Left lung (tissue), 10 donors: ENCODE results near the gene PRDM13. TPM values are rescaled to one million over a fixed set of nuclear protein-coding genes. Genes with fewer than 3 reads are reported as not detected.
A peak's percentile ranks its signal among the peaks of the same experiment; 100 is the strongest.

Source experiments
- ATAC-seq: fragments of 200-7000 bp; cut with Tn5 transposase; one replicate; pipeline ENCODE4 v1.9.1; 2020; ENCODE audit warnings: moderate library complexity
- DNase-seq, 4 donors: peaks; one replicate each; pipeline ENCODE4 v3.0.0-alpha.2; 2013 to 2020
- H3K27ac ChIP-seq, 2 donors: fragments of 200-600 bp; sonication (generic) in 1 of 2; one replicate each; pipeline versions ENCODE4 v1.5.0 to v1.8.0; 2020 to 2021
- H3K27me3 ChIP-seq, 2 donors: fragments of 200-600 bp; sonication (generic) in 1 of 2; one replicate each; pipeline versions ENCODE4 v1.5.0 to v1.8.0; 2020 to 2021
- H3K36me3 ChIP-seq, 2 donors: fragments of 200-600 bp; sonication (generic) in 1 of 2; one replicate each; pipeline versions ENCODE4 v1.5.0 to v1.8.0; 2020 to 2021
- H3K4me1 ChIP-seq, 2 donors: fragments of 200-600 bp; one replicate each; pipeline ENCODE4 v1.8.0; 2021
- H3K4me3 ChIP-seq, 2 donors: fragments of 200-600 bp; sonication (generic) in 1 of 2; one replicate each; pipeline versions ENCODE4 v1.5.0 to v1.8.0; 2020 to 2021; ENCODE audit warnings: mild to moderate bottlenecking in 1 of 2
- H3K9me3 ChIP-seq, 2 donors: fragments of 200-600 bp; sonication (generic) in 1 of 2; one replicate each; pipeline versions ENCODE4 v1.5.0 to v1.8.0; 2020 to 2021
- intact Hi-C, 2 donors: fragments of 100-400 bp; cut with DNase I; formaldehyde crosslinking; loops; one replicate each; pipeline versions ENCODE4 v1.11.2 to v1.14.2; 2022
- polyA plus RNA-seq, 6 donors: library from polyadenylated mRNA; unstranded; fragments of 120-200 nt; gene quantifications; one replicate each; pipeline ENCODE4 v1.2.1, GENCODE V29; 2013; ENCODE audit not compliant: insufficient read length in 6 of 6
- total RNA-seq, 2 donors: library from RNA; stranded (reverse); fragmentation: NEBNext Ultra II Directional; extraction: Animal tissue kit (Norgen Biotek cat#: 25700); gene quantifications; one replicate each; pipeline ENCODE4 v1.2.1, GENCODE V29; 2021
- TF ChIP-seq, protein P1 (sequence below), 2 donors: fragments of 200-600 bp; sonication (generic) in 1 of 2; IDR thresholded peaks; one replicate each; pipeline versions ENCODE4 v1.5.0 to v1.8.0; 2021; ENCODE audit warnings: antibody characterized with exemption in 2 of 2
- donor health status: DM: no; HTN: yes; CAD: no.
- donor health status: DM: no; HTN: no; CAD: no.

Gene PRDM13
- total and polyA plus RNA-seq, 8 donors = not detected

- H3K4me3 ChIP-seq = peak overlapping the region; percentile 29 to 39
- H3K9me3 ChIP-seq = no peaks in the 10 kb centered on the region
- ATAC-seq (peak; percentile 99), DNase-seq (peak in 3 of 4 donors; percentile 69 to 91 (median 83))
- H3K27me3 ChIP-seq = peaks cover 62 to 78% of the 10 kb centered on the region in 2 donors
- H3K27ac ChIP-seq = no peak overlapping the region
- peaks cover 7 to 46% of the 10 kb centered on the region in 2 donors for H3K4me1 ChIP-seq
- no peaks in the 10 kb centered on the region for H3K36me3 ChIP-seq
- TF ChIP-seq, protein P1, sequence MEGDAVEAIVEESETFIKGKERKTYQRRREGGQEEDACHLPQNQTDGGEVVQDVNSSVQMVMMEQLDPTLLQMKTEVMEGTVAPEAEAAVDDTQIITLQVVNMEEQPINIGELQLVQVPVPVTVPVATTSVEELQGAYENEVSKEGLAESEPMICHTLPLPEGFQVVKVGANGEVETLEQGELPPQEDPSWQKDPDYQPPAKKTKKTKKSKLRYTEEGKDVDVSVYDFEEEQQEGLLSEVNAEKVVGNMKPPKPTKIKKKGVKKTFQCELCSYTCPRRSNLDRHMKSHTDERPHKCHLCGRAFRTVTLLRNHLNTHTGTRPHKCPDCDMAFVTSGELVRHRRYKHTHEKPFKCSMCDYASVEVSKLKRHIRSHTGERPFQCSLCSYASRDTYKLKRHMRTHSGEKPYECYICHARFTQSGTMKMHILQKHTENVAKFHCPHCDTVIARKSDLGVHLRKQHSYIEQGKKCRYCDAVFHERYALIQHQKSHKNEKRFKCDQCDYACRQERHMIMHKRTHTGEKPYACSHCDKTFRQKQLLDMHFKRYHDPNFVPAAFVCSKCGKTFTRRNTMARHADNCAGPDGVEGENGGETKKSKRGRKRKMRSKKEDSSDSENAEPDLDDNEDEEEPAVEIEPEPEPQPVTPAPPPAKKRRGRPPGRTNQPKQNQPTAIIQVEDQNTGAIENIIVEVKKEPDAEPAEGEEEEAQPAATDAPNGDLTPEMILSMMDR (IDR thresholded peaks at IDR 0.05) = peak; percentile 25 to 46
- intact Hi-C loops = no loop called here
These were observed 17.9 kb upstream of the PRDM13 start for GRCh38 chr6:99588618-99589289.

- TF ChIP-seq, protein P1 (IDR thresholded peaks at IDR 0.05) = no peak
- H3K4me1 ChIP-seq = peaks cover 7 to 46% of the 10 kb centered on the region in 2 donors
- H3K4me3 ChIP-seq = peak overlapping the region; percentile 29 to 39
- H3K27me3 ChIP-seq = peaks cover 67 to 80% of the 10 kb centered on the region in 2 donors
- ATAC-seq = peak; percentile 41
- DNase-seq = peak in 1 of 4 donors; percentile 72
- H3K9me3 ChIP-seq = no peaks in the 10 kb centered on the region
- no peak overlapping the region for H3K27ac ChIP-seq
- intact Hi-C loops = no loop called here
- no peaks in the 10 kb centered on the region for H3K36me3 ChIP-seq
These were observed 17.4 kb upstream of the PRDM13 start for GRCh38 chr6:99589290-99589672.

GRCh38 chr6:99589907-99590493, 16.6 kb upstream of the PRDM13 start:
- Histone ChIP-seq H3K27ac (no peak overlapping the region), H3K4me3 (no peak overlapping the region), H3K4me1 (peaks cover 7 to 46% of the 10 kb centered on the region in 2 donors), H3K36me3 (no peaks in the 10 kb centered on the region), H3K9me3 (no peaks in the 10 kb centered on the region), H3K27me3 (peaks cover 74 to 84% of the 10 kb centered on the region in 2 donors)
- DNase-seq = no peak
- intact Hi-C loops = no loop called here
- TF ChIP-seq, protein P1 (IDR thresholded peaks at IDR 0.05) = no peak
- no peak for ATAC-seq

DNA sequence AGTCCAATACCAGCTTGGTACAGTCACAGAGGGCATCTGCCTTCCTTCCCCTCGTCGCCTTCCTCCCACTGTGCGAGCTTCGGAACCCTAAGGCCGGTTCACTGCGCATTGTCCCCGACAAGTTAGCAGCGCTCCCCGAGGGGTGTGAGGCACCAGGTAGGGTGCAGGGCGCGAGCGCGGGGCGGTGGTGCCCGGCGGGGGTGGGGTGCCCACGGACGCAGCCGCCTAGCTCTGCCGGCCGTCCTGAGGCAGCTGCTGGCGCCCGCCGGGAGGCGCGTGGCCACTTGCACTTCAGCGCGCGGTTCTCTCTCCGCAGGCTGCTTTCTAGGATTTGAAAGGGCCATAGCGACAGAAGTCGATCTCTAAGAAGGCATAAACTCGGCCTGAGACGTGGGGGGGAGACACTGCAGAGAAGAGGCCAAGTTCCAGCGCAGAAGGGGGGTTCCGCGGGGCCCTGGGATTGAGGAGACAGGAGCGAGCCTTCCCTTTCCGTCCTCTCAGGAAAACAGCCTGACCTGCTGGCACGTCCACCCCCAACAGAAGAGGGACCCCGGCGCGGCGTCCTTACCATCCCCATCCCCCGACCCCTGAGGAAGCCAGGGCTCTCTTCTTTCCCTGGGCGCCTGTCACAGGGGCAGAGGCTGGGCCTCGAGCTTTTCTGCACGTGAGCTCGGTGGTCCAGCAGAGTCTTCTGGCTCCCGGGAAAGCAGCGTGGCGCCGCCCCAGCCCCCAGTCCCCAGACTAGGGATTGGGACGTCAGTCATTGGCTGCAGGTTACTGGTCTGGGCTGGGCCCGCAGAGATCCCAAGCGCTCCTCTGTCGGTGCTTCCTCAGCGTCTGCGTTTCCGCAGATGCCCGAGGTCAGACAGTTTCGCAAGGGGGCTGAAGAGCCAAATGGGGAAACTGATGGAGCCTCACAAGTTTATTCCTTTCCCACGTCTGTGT, 15.6 kb upstream of the PRDM13 start:
- no peak for ATAC-seq
- no peak overlapping the region for H3K27ac ChIP-seq
- peak in 2 of 4 donors; percentile 47 to 80 for DNase-seq
- no peaks in the 10 kb centered on the region for H3K9me3 ChIP-seq
- peak overlapping the region in 1 of 2 donors; percentile 14 for H3K4me3 ChIP-seq
- TF ChIP-seq, protein P1 (IDR thresholded peaks at IDR 0.05) = no peak
- H3K4me1 ChIP-seq = peaks cover 7 to 46% of the 10 kb centered on the region in 2 donors
- H3K36me3 ChIP-seq = no peaks in the 10 kb centered on the region
- intact Hi-C loops = no loop called here
- H3K27me3 ChIP-seq = peaks cover 84 to 91% of the 10 kb centered on the region in 2 donors
